Kidney (tissue), 14 donors: ENCODE results near the gene VAV2. TPM values are rescaled to one million over a fixed set of nuclear protein-coding genes. Genes with fewer than 3 reads are reported as not detected.

ENCODE experiments used
- DNase-seq, 5 donors: peaks; one replicate each; pipeline ENCODE4 v3.0.0-alpha.2; 2013 to 2020
- FAIRE-seq: peaks from 2 replicates; lab custom pipeline; 2012; peaks lifted over from hg19 to GRCh38; lab: Jason Lieb, UNC
- H3K27ac ChIP-seq, 2 donors: one replicate each; pipeline ENCODE4 v1.7.0; 2013; ENCODE audit warnings: low read depth in 2 of 2, low read length in 2 of 2, inconsistent platforms in 1 of 2
- H3K27me3 ChIP-seq: one replicate; pipeline ENCODE4 v1.7.1; 2013; ENCODE audit warnings: low read length, inconsistent platforms; ENCODE audit not compliant: control insufficient read depth, insufficient read depth
- H3K36me3 ChIP-seq, 3 donors: one replicate each; pipeline versions ENCODE4 v1.7.0 to v1.7.1; 2013; ENCODE audit warnings: low read length in 3 of 3, control low read depth in 1 of 3, inconsistent platforms in 1 of 3; ENCODE audit not compliant: insufficient read depth in 3 of 3, control insufficient read depth in 2 of 3
- H3K4me1 ChIP-seq, 3 donors: one replicate each; pipeline versions ENCODE4 v1.7.0 to v1.7.1; 2013; ENCODE audit warnings: low read length in 3 of 3, inconsistent platforms in 1 of 3, low read depth in 1 of 3; ENCODE audit not compliant: control insufficient read depth in 2 of 3, insufficient read depth in 2 of 3
- H3K4me3 ChIP-seq, 3 donors: one replicate each; pipeline versions ENCODE4 v1.7.0 to v1.8.1; 2013; ENCODE audit warnings: low read length in 3 of 3, control low read depth in 1 of 3, inconsistent platforms in 1 of 3
- H3K9ac ChIP-seq, 3 donors: one replicate each; pipeline versions ENCODE4 v1.7.0 to v1.7.1; 2013; ENCODE audit warnings: low read length in 3 of 3, control low read depth in 1 of 3, inconsistent platforms in 1 of 3
- H3K9me3 ChIP-seq, 3 donors: one replicate each; pipeline versions ENCODE4 v1.7.0 to v1.7.1; 2013; ENCODE audit warnings: low read length in 3 of 3, control low read depth in 1 of 3, inconsistent platforms in 1 of 3; ENCODE audit not compliant: control insufficient read depth in 2 of 3, insufficient read depth in 1 of 3
- intact Hi-C: fragments of 100-400 bp; cut with DNase I; formaldehyde crosslinking; loops from one replicate; pipeline ENCODE4 v1.11.1; 2022
- polyA plus RNA-seq: library from polyadenylated mRNA; stranded (reverse); fragments of 350-450 nt; fragmentation: Illumina TruSeq; extraction: RNeasy Lipid Tissue Mini Kit (QIAGEN cat#74804); gene quantifications from one replicate; pipeline ENCODE4 v1.2.3, GENCODE V29; 2014; ENCODE audit warnings: low read depth, low replicate concordance; ENCODE audit not compliant: insufficient read depth
- total RNA-seq: library from RNA; stranded (reverse); fragmentation: NEBNext Ultra II Directional; extraction: Animal tissue kit (Norgen Biotek cat#: 25700); gene quantifications from one replicate; pipeline ENCODE4 v1.2.1, GENCODE V29; 2021
- TF ChIP-seq, protein P1 (sequence below): IDR thresholded peaks from 3 replicates; pipeline ENCODE4 v1.5.1; 2012; ENCODE audit warnings: mild to moderate bottlenecking, moderate library complexity, borderline replicate concordance; ENCODE audit not compliant: insufficient read depth; ENCODE audit errors: extremely low read depth
- donor health status: control.
- donor health status: control.
- donor health status: control.
- donor health status: control.
- donor health status: control.
- donor health status: DM: yes; HTN: yes; CAD: no.
- donor health status: Normal renal cell carcinoma (clear cell type).

VAV2 gene
- total and polyA plus RNA-seq, 2 donors from 2014 or later, result 22.3 to 47.1 TPM

DNA sequence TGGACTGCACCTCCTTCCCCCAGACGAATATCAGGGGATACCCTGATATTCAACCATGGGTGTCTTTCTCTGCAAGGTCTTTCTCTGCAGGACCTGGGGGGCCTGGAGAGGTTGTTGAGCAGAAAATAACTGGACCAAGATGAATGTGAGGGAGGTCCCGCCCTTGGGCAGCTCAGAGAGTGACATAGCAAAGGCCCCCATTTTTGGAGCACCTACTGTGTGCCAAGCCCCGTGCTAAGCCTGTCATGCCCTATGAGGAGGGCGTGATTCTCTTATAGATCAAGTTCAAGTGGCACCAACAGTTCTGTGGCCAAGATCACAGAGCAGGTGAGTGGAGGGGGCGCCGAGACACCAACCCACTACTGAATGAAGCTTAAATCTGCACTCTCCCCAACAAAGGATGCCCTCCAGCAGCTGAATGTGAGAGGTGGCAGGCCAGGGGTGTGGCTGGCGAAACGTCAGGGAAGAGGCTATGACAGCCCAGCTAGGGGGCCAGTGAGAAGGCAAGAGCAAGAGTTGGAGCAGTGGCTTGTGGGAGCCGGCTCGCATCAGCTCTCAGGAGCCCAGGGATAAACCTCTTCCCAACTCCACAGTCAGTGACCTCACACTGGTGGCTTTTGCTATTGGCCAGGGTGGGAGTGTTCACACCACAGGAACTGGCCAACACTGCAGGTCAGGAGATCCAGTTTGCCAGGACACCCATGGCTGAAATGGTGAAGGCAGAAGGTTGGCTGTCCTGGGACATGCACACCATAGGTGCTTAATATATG, 259.3 kb downstream of the VAV2 start:
- intact Hi-C loops, result no loop called here
- H3K9ac ChIP-seq, result no peak overlapping the region
- H3K4me1 ChIP-seq, result peaks cover 0 to 9% (median 0%) of the 10 kb centered on the region in 3 donors
- TF ChIP-seq, protein P1, sequence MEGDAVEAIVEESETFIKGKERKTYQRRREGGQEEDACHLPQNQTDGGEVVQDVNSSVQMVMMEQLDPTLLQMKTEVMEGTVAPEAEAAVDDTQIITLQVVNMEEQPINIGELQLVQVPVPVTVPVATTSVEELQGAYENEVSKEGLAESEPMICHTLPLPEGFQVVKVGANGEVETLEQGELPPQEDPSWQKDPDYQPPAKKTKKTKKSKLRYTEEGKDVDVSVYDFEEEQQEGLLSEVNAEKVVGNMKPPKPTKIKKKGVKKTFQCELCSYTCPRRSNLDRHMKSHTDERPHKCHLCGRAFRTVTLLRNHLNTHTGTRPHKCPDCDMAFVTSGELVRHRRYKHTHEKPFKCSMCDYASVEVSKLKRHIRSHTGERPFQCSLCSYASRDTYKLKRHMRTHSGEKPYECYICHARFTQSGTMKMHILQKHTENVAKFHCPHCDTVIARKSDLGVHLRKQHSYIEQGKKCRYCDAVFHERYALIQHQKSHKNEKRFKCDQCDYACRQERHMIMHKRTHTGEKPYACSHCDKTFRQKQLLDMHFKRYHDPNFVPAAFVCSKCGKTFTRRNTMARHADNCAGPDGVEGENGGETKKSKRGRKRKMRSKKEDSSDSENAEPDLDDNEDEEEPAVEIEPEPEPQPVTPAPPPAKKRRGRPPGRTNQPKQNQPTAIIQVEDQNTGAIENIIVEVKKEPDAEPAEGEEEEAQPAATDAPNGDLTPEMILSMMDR, result no peak
- no peaks in the 10 kb centered on the region for H3K27me3 ChIP-seq
- no peak overlapping the region for H3K27ac ChIP-seq
- H3K9me3 ChIP-seq, result no peaks in the 10 kb centered on the region
- FAIRE-seq (no peak), DNase-seq (peak in 1 of 5 donors; percentile 45)
- no peaks in the 10 kb centered on the region for H3K36me3 ChIP-seq
- no peak overlapping the region for H3K4me3 ChIP-seq

DNA sequence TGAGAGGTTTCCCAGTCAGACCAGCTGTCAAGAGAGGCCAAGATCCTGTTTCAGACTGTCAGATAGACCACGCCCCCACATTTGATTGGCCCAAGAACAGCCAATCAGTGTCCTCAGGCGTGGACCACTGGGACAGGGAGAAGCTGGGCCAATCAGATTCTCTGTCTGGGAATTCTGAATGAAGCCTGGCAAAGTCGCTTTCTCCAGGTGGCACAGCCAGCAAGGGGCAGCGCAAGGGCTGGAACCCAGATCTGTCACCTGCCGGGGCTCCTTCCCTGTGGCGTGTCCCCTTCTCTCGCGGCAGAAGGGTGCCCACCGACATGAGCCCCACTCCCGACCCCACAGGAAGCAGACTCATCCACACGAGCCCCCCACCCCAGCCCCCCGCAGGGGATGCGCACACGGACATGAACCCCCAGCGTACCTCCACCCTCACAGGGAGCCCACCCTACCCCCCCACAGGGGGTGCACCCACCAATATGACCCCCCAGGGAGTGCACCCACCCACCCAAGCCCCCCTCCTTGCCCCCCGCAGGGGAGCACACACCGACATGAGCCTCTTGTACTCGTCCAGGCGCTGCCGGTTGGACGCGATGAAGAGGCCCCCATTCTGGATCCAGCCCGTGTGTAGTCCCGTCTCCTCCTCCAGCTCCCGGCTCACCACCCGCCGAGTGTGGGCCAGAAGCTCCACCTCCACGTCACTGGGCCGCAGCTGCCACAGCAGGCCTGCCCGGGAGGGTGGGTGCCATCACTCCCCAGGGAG, 260.1 kb downstream of the VAV2 start:
- intact Hi-C loops, result no loop called here
- no peaks in the 10 kb centered on the region for H3K36me3 ChIP-seq
- no peak overlapping the region for H3K4me3 ChIP-seq
- peaks cover 0 to 3% (median 0%) of the 10 kb centered on the region in 3 donors for H3K4me1 ChIP-seq
- no peaks in the 10 kb centered on the region for H3K9me3 ChIP-seq
- DNase-seq, result peak in 4 of 5 donors; percentile 48 to 72 (median 68)
- TF ChIP-seq, protein P1, result no peak
- no peaks in the 10 kb centered on the region for H3K27me3 ChIP-seq
- no peak for FAIRE-seq
- H3K27ac ChIP-seq, result no peak overlapping the region
- H3K9ac ChIP-seq, result no peak overlapping the region

DNA sequence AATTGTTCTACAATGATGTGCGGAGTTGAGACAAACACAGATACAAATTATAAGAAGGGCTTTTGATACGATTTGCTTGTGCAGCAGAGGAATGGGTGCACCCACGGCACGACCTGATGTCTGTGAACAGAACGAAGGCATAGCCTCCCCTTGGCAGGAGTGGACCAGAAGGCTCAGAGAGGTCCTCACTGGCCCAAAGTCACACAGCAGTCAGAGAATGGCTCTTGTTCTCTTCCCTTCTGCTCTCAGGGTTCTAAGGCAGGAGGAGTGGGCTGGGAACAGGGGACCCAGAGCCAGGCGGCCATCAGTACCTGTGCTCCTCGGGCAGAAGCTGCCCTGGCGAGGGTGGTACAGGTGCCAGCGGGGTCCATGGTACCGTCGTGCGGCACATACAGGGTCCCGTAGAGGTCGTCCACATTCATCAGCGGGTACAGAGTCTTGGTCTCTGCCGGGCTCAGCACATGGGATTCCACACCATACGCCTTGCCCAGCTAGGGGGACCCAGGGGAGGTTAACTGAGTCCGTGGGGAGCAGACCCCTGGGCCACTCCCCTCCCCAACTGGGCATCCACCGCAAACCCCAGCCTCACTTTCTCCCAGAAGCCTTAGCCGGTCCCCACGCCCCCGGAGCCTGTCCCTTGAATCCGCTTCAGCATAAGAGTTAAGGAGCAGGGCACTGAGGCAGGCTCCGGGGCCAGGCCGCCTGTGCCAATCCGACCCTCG, 261.0 kb downstream of the VAV2 start:
- no peak overlapping the region for H3K27ac ChIP-seq
- no peaks in the 10 kb centered on the region for H3K4me1 ChIP-seq
- H3K4me3 ChIP-seq, result no peak overlapping the region
- peak in 1 of 5 donors; percentile 72 for DNase-seq
- H3K9ac ChIP-seq, result no peak overlapping the region
- FAIRE-seq, result no peak
- intact Hi-C loops, result no loop called here
- no peaks in the 10 kb centered on the region for H3K36me3 ChIP-seq
- H3K27me3 ChIP-seq, result no peaks in the 10 kb centered on the region
- H3K9me3 ChIP-seq, result no peaks in the 10 kb centered on the region
- TF ChIP-seq, protein P1, result no peak
